T-cell (primary cell): ENCODE results near the gene LPIN1. TPM values are rescaled to one million over a fixed set of nuclear protein-coding genes. Genes with fewer than 3 reads are reported as not detected.
A peak's percentile ranks its signal among the peaks of the same experiment; 100 is the strongest.

ENCODE experiments used
- ATAC-seq, 4 experiments: fragments of 200-7000 bp in 3 of 4; fragments of 150-1000 bp in 1 of 4; cut with Tn5 transposase; replicated peaks in 1 of 4; 1 replicate in 3 of 4; 2 replicates in 1 of 4; pipeline ENCODE4 v1.10.0; 2021; ENCODE audit warnings: moderate library complexity in 3 of 4, mild to moderate bottlenecking in 2 of 4, moderate number of reproducible peaks in 1 of 4
- CTCF ChIA-PET, 2 donors: fragments of 300-600 bp; sonication (Branson Sonifier 250); formaldehyde crosslinking; loops; one replicate each; lab custom pipeline; 2022; ENCODE audit warnings: antibody characterized with exemption in 2 of 2; lab: Charles Lee
- POLR2A ChIA-PET, 2 donors: fragments of 300-600 bp; sonication (Branson Sonifier 250); formaldehyde crosslinking; loops; one replicate each; lab custom pipeline; 2022; ENCODE audit warnings: antibody characterized with exemption in 2 of 2; lab: Charles Lee
- DNase-seq, 35 experiments: peaks; one replicate each; pipeline versions ENCODE4 v3.0.0 to v3.0.0-alpha.2; 2013 to 2023
- H3K27ac ChIP-seq: one replicate; pipeline ENCODE4 v1.5.1; 2013; ENCODE audit warnings: low read length
- H3K27me3 ChIP-seq, 2 experiments: replicated peaks in 1 of 2; 1 replicate in 1 of 2; 2 replicates in 1 of 2; pipeline versions ENCODE4 v1.6.1 to v1.7.0; 2013; ENCODE audit warnings: low read length in 1 of 2, mixed read lengths in 1 of 2; ENCODE audit not compliant: control insufficient read depth in 2 of 2, insufficient read depth in 2 of 2; ENCODE audit errors: extremely low read depth in 1 of 2
- H3K36me3 ChIP-seq, 2 donors: 1 replicate in 1 of 2; 2 replicates in 1 of 2; pipeline versions ENCODE4 v1.6.1 to v1.7.0; 2013; ENCODE audit warnings: low read length in 1 of 2; ENCODE audit not compliant: control insufficient read depth in 2 of 2, insufficient read depth in 1 of 2; ENCODE audit errors: extremely low read depth in 1 of 2
- H3K4me1 ChIP-seq, 2 experiments: 1 replicate in 1 of 2; 2 replicates in 1 of 2; pipeline versions ENCODE4 v1.6.1 to v1.7.0; 2013; ENCODE audit warnings: low read length in 2 of 2, mixed read lengths in 1 of 2; ENCODE audit not compliant: insufficient read depth in 2 of 2, control insufficient read depth in 1 of 2; ENCODE audit errors: extremely low read depth in 1 of 2
- H3K4me3 ChIP-seq, 2 donors: 1 replicate in 1 of 2; 2 replicates in 1 of 2; pipeline versions ENCODE4 v1.5.1 to v1.7.0; 2013; ENCODE audit warnings: mild to moderate bottlenecking in 2 of 2, low read length in 1 of 2, moderate library complexity in 1 of 2; ENCODE audit not compliant: control insufficient read depth in 1 of 2; ENCODE audit errors: extremely low read depth in 1 of 2
- H3K9me3 ChIP-seq: 2 replicates; pipeline ENCODE4 v1.7.0; 2013
- H3K27ac Mint-ChIP-seq, 2 donors: one replicate each; pipeline ENCODE4 v1.8.0; 2020 to 2021; ENCODE audit warnings: mild to moderate bottlenecking in 2 of 2, mixed read lengths in 2 of 2
- H3K27me3 Mint-ChIP-seq, 2 donors: one replicate each; pipeline ENCODE4 v1.8.0; 2021 to 2022; ENCODE audit warnings: mixed read lengths in 2 of 2
- H3K36me3 Mint-ChIP-seq: one replicate; pipeline ENCODE4 v1.8.0; 2021; ENCODE audit warnings: mixed read lengths
- H3K4me1 Mint-ChIP-seq, 3 donors: one replicate each; pipeline ENCODE4 v1.8.0; 2020 to 2022; ENCODE audit warnings: mixed read lengths in 3 of 3, mild to moderate bottlenecking in 1 of 3
- H3K4me3 Mint-ChIP-seq, 3 donors: one replicate each; pipeline ENCODE4 v1.8.0; 2020 to 2022; ENCODE audit warnings: mild to moderate bottlenecking in 3 of 3, mixed read lengths in 3 of 3, moderate library complexity in 3 of 3
- H3K9me3 Mint-ChIP-seq, 3 donors: one replicate each; pipeline ENCODE4 v1.8.0; 2020 to 2022; ENCODE audit warnings: mixed read lengths in 3 of 3
- WGBS: methylation state at CpG from one replicate; pipeline ENCODE4 v1.1.5; 2013; ENCODE audit warnings: missing lambda C conversion rate; ENCODE audit not compliant: insufficient coverage; 5-methylcytosine and 5-hydroxymethylcytosine counted together
- total RNA-seq, 35 experiments: library from RNA in 6 of 35; stranded (reverse) in 6 of 35; fragments of 120-200 nt in 1 of 35; gene quantifications; one replicate each; pipeline versions ENCODE4 v1.2.1 to v1.2.4 and lab custom pipeline; 2013 to 2026

The LPIN1 gene
- total RNA-seq, 5 donors from 2014 or later (not counting 1 experiment from before 2014, with no cell fraction given), result 67.1 to 102 (median 88.0) TPM

DNA sequence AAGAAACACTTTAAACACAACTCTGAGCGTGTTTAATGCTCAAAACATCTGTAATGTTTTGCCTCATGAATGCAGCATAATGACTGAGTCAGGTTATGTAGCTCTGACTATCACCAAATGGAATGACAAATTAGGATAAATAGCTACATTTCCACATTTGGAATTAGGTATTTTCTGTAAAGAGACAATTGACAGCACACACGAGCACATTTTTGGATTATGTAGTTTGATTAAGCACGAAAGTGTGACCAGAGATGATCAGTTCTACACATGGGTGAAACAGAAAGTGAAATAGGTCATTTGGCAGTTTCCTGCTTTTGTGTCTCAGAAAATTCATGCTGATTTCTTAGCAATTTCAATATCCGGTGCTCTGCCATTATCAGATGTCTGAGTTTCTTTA lies 29.0 kb downstream of the LPIN1 start:
- POLR2A ChIA-PET, result interaction anchor here (0.6 to 1.6 kb wide), 8 partner anchors 9 to 626 kb away, joined by 3 to 16 read pairs (median 5); partner anchors contain the start of gene LPIN1 (in 1 of the 2)
- Mint-ChIP-seq H3K4me1 (peaks cover 48 to 58% (median 51%) of the 10 kb centered on the region in 3 donors), H3K36me3 (peaks cover 46% of the 10 kb centered on the region), H3K27me3 (no peaks in the 10 kb centered on the region), H3K9me3 (no peaks in the 10 kb centered on the region), H3K27ac (peak overlapping the region; percentile 92 to 93), H3K4me3 (peak overlapping the region; percentile 53 to 65 (median 62))
- Histone ChIP-seq H3K36me3 (peaks cover 0 to 54% of the 10 kb centered on the region in 2 donors), H3K4me1 (peaks cover 6 to 28% of the 10 kb centered on the region in 2 experiments), H3K27ac (peak overlapping the region; percentile 73), H3K27me3 (no peaks in the 10 kb centered on the region), H3K9me3 (no peaks in the 10 kb centered on the region), H3K4me3 (peak overlapping the region in 1 of 2 donors; percentile 15)
- WGBS, result 0% methylated on average over 3 of the region's 4 CpGs
- peak; percentile 63 to 72 (median 65) for ATAC-seq
- CTCF ChIA-PET, result interaction anchor here (0.6 to 2.9 kb wide), 16 partner anchors 8 to 940 kb away, joined by 3 to 16 read pairs (median 4); partner anchors contain the start of gene LPIN1 (in 2 of the 2)
- peak in 3 of 35 experiments; percentile 10 to 70 (median 17) for DNase-seq

GRCh38 chr2:11777066-11777782 lies 30.8 kb downstream of the LPIN1 start:
- H3K4me3 ChIP-seq, result no peak overlapping the region
- ChIA-PET CTCF (interaction anchor here (0.6 to 2.5 kb wide), 11 partner anchors 20 to 84 kb away, joined by 3 to 17 read pairs (median 5); no protein-coding TSS in a partner anchor), POLR2A (interaction anchor here (0.5 to 0.6 kb wide), 2 partner anchors 23 to 25 kb away, joined by 3 read pairs; no protein-coding TSS in a partner anchor)
- no peak overlapping the region for H3K27ac ChIP-seq
- peaks cover 48 to 58% (median 51%) of the 10 kb centered on the region in 3 donors for H3K4me1 Mint-ChIP-seq
- peaks cover 6 to 28% of the 10 kb centered on the region in 2 experiments for H3K4me1 ChIP-seq
- H3K9me3 ChIP-seq, result no peaks in the 10 kb centered on the region
- H3K4me3 Mint-ChIP-seq, result peak overlapping the region in 2 of 3 donors; percentile 63 to 68
- WGBS, result 94% methylated on average over 19 of the region's 24 CpGs
- ATAC-seq, result no peak
- H3K36me3 Mint-ChIP-seq, result peaks cover 46% of the 10 kb centered on the region
- H3K27me3 ChIP-seq, result no peaks in the 10 kb centered on the region
- peak in 1 of 35 experiments; percentile 17 for DNase-seq
- H3K36me3 ChIP-seq, result peaks cover 6 to 55% of the 10 kb centered on the region in 2 donors
- peak overlapping the region; percentile 90 to 91 for H3K27ac Mint-ChIP-seq
- no peaks in the 10 kb centered on the region for H3K27me3 Mint-ChIP-seq
- H3K9me3 Mint-ChIP-seq, result no peaks in the 10 kb centered on the region

DNA sequence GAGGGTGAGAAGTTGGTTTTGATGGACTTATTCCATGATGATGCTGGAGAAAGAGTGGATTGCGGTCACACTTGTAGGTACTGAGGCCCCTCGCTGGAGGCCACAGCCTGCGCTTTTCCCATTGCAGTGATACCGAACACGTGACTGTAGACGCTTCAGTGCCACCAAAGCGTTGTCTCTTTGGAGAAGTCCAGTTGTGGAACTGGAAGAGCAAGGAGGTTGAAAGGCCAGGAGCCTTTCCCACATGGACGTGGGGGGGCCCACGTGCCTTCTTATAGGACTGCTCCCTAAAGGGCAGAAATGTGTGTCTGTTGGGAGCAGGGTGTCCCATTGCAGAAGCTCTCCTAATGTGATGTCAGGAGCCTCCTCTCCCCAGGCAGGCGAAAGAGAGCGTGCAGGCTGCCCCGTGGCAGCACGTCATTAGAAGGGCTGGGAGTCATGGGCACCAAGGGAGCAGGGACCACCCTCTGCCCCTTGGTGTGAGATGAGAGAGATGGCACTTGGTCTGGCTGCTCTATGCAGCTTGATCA lies 31.5 kb downstream of the LPIN1 start:
- Mint-ChIP-seq H3K27me3 (no peaks in the 10 kb centered on the region), H3K9me3 (no peaks in the 10 kb centered on the region), H3K4me3 (peak overlapping the region; percentile 57 to 68 (median 63)), H3K4me1 (peaks cover 48 to 58% (median 51%) of the 10 kb centered on the region in 3 donors), H3K27ac (peak overlapping the region; percentile 90 to 91), H3K36me3 (peaks cover 53% of the 10 kb centered on the region)
- WGBS, result 89% methylated on average over 12 of the region's 13 CpGs
- peaks cover 6 to 28% of the 10 kb centered on the region in 2 experiments for H3K4me1 ChIP-seq
- no peaks in the 10 kb centered on the region for H3K9me3 ChIP-seq
- no peak for DNase-seq
- H3K36me3 ChIP-seq, result peaks cover 12 to 60% of the 10 kb centered on the region in 2 donors
- ChIA-PET POLR2A (interaction anchor here in 1 of 2 donors (0.6 kb wide), 1 partner anchor 23 kb away, joined by 3 read pairs; no protein-coding TSS in a partner anchor), CTCF (interaction anchor here (0.6 to 2.5 kb wide), 9 partner anchors 27 to 945 kb away, joined by 3 to 17 read pairs (median 5); no protein-coding TSS in a partner anchor)
- H3K27ac ChIP-seq, result peak overlapping the region; percentile 27
- no peaks in the 10 kb centered on the region for H3K27me3 ChIP-seq
- no peak overlapping the region for H3K4me3 ChIP-seq
- no peak for ATAC-seq

GRCh38 chr2:11778416-11778815 lies 32.0 kb downstream of the LPIN1 start:
- Histone ChIP-seq H3K9me3 (no peaks in the 10 kb centered on the region), H3K36me3 (peaks cover 12 to 60% of the 10 kb centered on the region in 2 donors), H3K27ac (peak overlapping the region; percentile 52), H3K27me3 (no peaks in the 10 kb centered on the region), H3K4me1 (peaks cover 6 to 28% of the 10 kb centered on the region in 2 experiments), H3K4me3 (no peak overlapping the region)
- CTCF ChIA-PET, result interaction anchor here (0.6 to 2.5 kb wide), 7 partner anchors 28 to 945 kb away, joined by 3 to 17 read pairs (median 5); no protein-coding TSS in a partner anchor
- peaks cover 48 to 55% (median 50%) of the 10 kb centered on the region in 3 donors for H3K4me1 Mint-ChIP-seq
- 0% methylated on average over 1 of the region's 4 CpGs for WGBS
- H3K36me3 Mint-ChIP-seq, result peaks cover 52% of the 10 kb centered on the region
- POLR2A ChIA-PET, result no interaction called here
- peak in 1 of 35 experiments; percentile 41 for DNase-seq
- H3K9me3 Mint-ChIP-seq, result no peaks in the 10 kb centered on the region
- no peak for ATAC-seq
- H3K27me3 Mint-ChIP-seq, result no peaks in the 10 kb centered on the region
- peak overlapping the region; percentile 57 to 68 (median 63) for H3K4me3 Mint-ChIP-seq
- peak overlapping the region; percentile 90 to 91 for H3K27ac Mint-ChIP-seq

GRCh38 chr2:11778923-11779757 lies 32.7 kb downstream of the LPIN1 start:
- DNase-seq, result peak; percentile 62 to 92 (median 83)
- 26% methylated on average over 10 of the region's 23 CpGs for WGBS
- peaks cover 41 to 47% (median 43%) of the 10 kb centered on the region in 3 donors for H3K4me1 Mint-ChIP-seq

More at GRCh38 chr2:11778923-11779757, 32.7 kb downstream of the LPIN1 start:
- Mint-ChIP-seq H3K4me3 (peak overlapping the region; percentile 57 to 68 (median 63)), H3K36me3 (peaks cover 50% of the 10 kb centered on the region), H3K9me3 (no peaks in the 10 kb centered on the region), H3K27me3 (no peaks in the 10 kb centered on the region), H3K27ac (peak overlapping the region; percentile 90 to 91)
- Histone ChIP-seq H3K9me3 (no peaks in the 10 kb centered on the region), H3K27ac (peak overlapping the region; percentile 52), H3K36me3 (peaks cover 12 to 59% of the 10 kb centered on the region in 2 donors), H3K4me1 (peaks cover 6 to 28% of the 10 kb centered on the region in 2 experiments), H3K4me3 (no peak overlapping the region), H3K27me3 (no peaks in the 10 kb centered on the region)
- ChIA-PET POLR2A (interaction anchor here in 1 of 2 donors (0.9 kb wide), 1 partner anchor 39 kb away, joined by 13 read pairs; no protein-coding TSS in a partner anchor), CTCF (interaction anchor here (0.6 to 3.8 kb wide), 41 partner anchors 11 to 1345 kb away, joined by 3 to 36 read pairs (median 5); partner anchors contain the start of gene LPIN1 (in 1 of the 2))
- ATAC-seq, result peak; percentile 91 to 93 (median 92)
